ENCODE results near the gene RARS2. TPM values are rescaled to one million over a fixed set of nuclear protein-coding genes. Genes with fewer than 3 reads are reported as not detected.

The RARS2 gene
- total RNA-seq, 1 donor from 2014 or later, result 48.3 TPM

DNA sequence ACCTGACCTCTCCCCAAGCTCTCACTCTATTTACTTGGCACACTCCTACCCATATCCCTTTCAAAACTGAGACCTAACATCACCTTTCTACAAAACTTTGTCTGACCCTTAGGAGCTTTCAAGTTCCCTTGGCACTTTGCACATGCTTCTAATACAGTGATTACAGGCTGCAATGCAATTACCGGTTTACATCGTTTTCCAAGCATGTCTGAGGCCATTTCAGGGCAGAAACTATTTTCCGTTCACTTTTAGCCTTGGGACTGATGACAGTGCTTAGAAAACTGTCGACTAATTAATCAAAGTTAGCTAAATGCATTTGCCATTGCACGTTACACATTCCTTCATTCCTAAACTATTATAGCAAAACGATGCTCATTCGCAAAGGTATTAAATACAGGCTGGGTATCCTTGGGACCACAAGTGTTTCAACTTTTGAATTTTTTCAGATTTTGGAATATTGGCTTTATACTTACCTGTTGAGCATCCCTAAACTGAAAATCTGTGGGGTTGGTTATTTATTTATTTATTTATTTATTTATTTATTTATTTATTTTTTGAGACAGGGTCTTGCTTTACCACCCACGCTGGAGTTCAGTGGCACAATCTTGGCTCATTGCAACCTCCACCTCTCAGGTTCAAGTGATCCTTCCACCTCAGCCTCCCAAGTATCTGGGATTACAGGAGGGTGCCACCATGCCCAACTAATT is 3.3 kb downstream of the RARS2 start:
- peaks cover 13% of the 10 kb centered on the region for H3K36me3 ChIP-seq (ENCODE audit: insufficient read depth, low read length)
- Mint-ChIP-seq H3K27ac (ENCODE audit: unreplicated experiment) (no peak overlapping the region), H3K4me1 (ENCODE audit: low read depth, unreplicated experiment) (peaks cover 17% of the 10 kb centered on the region), H3K27me3 (ENCODE audit: low read depth, unreplicated experiment) (no peaks in the 10 kb centered on the region), H3K36me3 (ENCODE audit: low read depth, unreplicated experiment) (peaks cover 13% of the 10 kb centered on the region), H3K9me3 (ENCODE audit: unreplicated experiment) (no peaks in the 10 kb centered on the region), H3K4me3 (ENCODE audit: unreplicated experiment) (no peak overlapping the region)
- H3K79me2 ChIP-seq (ENCODE audit: insufficient read depth, low read length), result peaks cover 98% of the 10 kb centered on the region
- TF ChIP-seq, protein P1, sequence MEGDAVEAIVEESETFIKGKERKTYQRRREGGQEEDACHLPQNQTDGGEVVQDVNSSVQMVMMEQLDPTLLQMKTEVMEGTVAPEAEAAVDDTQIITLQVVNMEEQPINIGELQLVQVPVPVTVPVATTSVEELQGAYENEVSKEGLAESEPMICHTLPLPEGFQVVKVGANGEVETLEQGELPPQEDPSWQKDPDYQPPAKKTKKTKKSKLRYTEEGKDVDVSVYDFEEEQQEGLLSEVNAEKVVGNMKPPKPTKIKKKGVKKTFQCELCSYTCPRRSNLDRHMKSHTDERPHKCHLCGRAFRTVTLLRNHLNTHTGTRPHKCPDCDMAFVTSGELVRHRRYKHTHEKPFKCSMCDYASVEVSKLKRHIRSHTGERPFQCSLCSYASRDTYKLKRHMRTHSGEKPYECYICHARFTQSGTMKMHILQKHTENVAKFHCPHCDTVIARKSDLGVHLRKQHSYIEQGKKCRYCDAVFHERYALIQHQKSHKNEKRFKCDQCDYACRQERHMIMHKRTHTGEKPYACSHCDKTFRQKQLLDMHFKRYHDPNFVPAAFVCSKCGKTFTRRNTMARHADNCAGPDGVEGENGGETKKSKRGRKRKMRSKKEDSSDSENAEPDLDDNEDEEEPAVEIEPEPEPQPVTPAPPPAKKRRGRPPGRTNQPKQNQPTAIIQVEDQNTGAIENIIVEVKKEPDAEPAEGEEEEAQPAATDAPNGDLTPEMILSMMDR (IDR thresholded peaks at IDR 0.05; ENCODE audit: insufficient read depth, low read depth, low read length), result no peak
- TF ChIP-seq EZH2 (IDR thresholded peaks at IDR 0.05; ENCODE audit: insufficient read depth, low read length), result no peak
- no peak overlapping the region for H3K27ac ChIP-seq (ENCODE audit: low read depth, low read length)
- no peaks in the 10 kb centered on the region for H3K9me3 ChIP-seq (ENCODE audit: insufficient read depth, low read depth, low read length)
- DNase-seq (ENCODE audit: low read depth) (peak; percentile 23), FAIRE-seq (no peak)
- peaks cover 63% of the 10 kb centered on the region for H4K20me1 ChIP-seq (ENCODE audit: insufficient read depth, low read length)
- H3K4me3 ChIP-seq (ENCODE audit: insufficient read depth, low read depth, low read length), result no peak overlapping the region
- no peak overlapping the region for H3K9ac ChIP-seq (ENCODE audit: low read length)
- peak overlapping the region; percentile 10 for H3K4me2 ChIP-seq (ENCODE audit: low read length)
- no peaks in the 10 kb centered on the region for H3K27me3 ChIP-seq (ENCODE audit: insufficient read depth, low read length)
- H2AFZ ChIP-seq (ENCODE audit: low read depth, low read length), result no peak overlapping the region
- H3K4me1 ChIP-seq (ENCODE audit: insufficient read depth, low read length), result peaks cover 7% of the 10 kb centered on the region

DNA sequence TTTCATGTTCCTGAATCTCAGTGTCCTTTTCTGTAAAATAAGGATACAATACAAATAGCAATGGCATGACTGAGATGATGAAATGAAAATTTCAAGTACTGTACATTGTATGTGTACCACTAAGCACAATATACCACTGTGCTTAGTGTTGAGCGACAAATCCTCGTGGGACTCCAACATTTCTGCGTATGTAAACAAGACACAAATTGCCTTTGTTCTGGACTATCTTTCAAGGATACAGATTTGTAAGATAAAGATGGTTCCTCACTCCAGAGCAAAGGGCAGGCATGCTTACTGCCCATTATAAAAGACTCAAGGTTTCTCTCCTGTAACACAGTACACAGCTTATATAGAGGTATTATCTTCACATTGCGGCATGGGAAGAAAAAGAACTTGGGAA is 6.0 kb downstream of the RARS2 start:
- Mint-ChIP-seq H3K27me3 (ENCODE audit: low read depth, unreplicated experiment) (no peaks in the 10 kb centered on the region), H3K36me3 (ENCODE audit: low read depth, unreplicated experiment) (peaks cover 16% of the 10 kb centered on the region), H3K4me1 (ENCODE audit: low read depth, unreplicated experiment) (peaks cover 14% of the 10 kb centered on the region), H3K4me3 (ENCODE audit: unreplicated experiment) (no peak overlapping the region), H3K27ac (ENCODE audit: unreplicated experiment) (no peak overlapping the region), H3K9me3 (ENCODE audit: unreplicated experiment) (no peaks in the 10 kb centered on the region)
- no peak for DNase-seq (ENCODE audit: low read depth)
- Histone ChIP-seq H4K20me1 (ENCODE audit: insufficient read depth, low read length) (peaks cover 85% of the 10 kb centered on the region), H3K79me2 (ENCODE audit: insufficient read depth, low read length) (peaks cover 86% of the 10 kb centered on the region), H3K4me2 (ENCODE audit: low read length) (no peak overlapping the region), H3K9me3 (ENCODE audit: insufficient read depth, low read depth, low read length) (no peaks in the 10 kb centered on the region), H3K9ac (ENCODE audit: low read length) (no peak overlapping the region), H3K27me3 (ENCODE audit: insufficient read depth, low read length) (no peaks in the 10 kb centered on the region), H3K36me3 (ENCODE audit: insufficient read depth, low read length) (peaks cover 26% of the 10 kb centered on the region), H3K4me3 (ENCODE audit: insufficient read depth, low read depth, low read length) (no peak overlapping the region), H3K4me1 (ENCODE audit: insufficient read depth, low read length) (peaks cover 10% of the 10 kb centered on the region), H2AFZ (ENCODE audit: low read depth, low read length) (no peak overlapping the region), H3K27ac (ENCODE audit: low read depth, low read length) (no peak overlapping the region)
- no peak for FAIRE-seq
- no peak for TF ChIP-seq EZH2 (IDR thresholded peaks at IDR 0.05; ENCODE audit: insufficient read depth, low read length)
- TF ChIP-seq, protein P1 (IDR thresholded peaks at IDR 0.05; ENCODE audit: insufficient read depth, low read depth, low read length), result no peak

DNA sequence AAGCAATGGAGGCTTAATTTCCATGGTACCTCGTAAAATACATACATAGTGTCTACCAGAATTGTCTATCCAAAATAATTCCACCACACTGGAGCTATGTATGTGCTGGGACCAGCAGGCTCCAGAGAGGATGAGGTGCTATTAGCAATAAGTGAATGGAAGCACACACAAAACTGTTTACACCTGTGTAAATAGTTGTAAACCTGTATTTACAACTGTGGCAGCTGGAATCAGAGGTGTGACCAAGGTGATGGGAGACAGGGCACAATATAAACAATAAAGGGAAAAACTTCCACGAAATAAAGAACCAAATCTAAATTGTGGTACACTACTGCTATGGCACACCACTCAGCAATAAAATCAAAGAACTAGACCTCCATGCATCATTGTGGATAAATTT is 14.4 kb downstream of the RARS2 start:
- Mint-ChIP-seq H3K27ac (ENCODE audit: unreplicated experiment) (no peak overlapping the region), H3K4me1 (ENCODE audit: low read depth, unreplicated experiment) (peaks cover 17% of the 10 kb centered on the region)

More for the DNA sequence above, 14.4 kb downstream of the RARS2 start:
- no peak for FAIRE-seq
- Histone ChIP-seq H3K79me2 (ENCODE audit: insufficient read depth, low read length) (peaks cover 77% of the 10 kb centered on the region), H3K9ac (ENCODE audit: low read length) (no peak overlapping the region), H3K27ac (ENCODE audit: low read depth, low read length) (no peak overlapping the region), H3K9me3 (ENCODE audit: insufficient read depth, low read depth, low read length) (no peaks in the 10 kb centered on the region), H3K4me1 (ENCODE audit: insufficient read depth, low read length) (peaks cover 9% of the 10 kb centered on the region), H3K4me2 (ENCODE audit: low read length) (no peak overlapping the region), H3K27me3 (ENCODE audit: insufficient read depth, low read length) (no peaks in the 10 kb centered on the region), H2AFZ (ENCODE audit: low read depth, low read length) (no peak overlapping the region), H3K36me3 (ENCODE audit: insufficient read depth, low read length) (peaks cover 5% of the 10 kb centered on the region), H3K4me3 (ENCODE audit: insufficient read depth, low read depth, low read length) (no peak overlapping the region), H4K20me1 (ENCODE audit: insufficient read depth, low read length) (peaks cover 73% of the 10 kb centered on the region)
- no peak overlapping the region for H3K4me3 Mint-ChIP-seq (ENCODE audit: unreplicated experiment)
- no peaks in the 10 kb centered on the region for H3K9me3 Mint-ChIP-seq (ENCODE audit: unreplicated experiment)
- DNase-seq (ENCODE audit: low read depth), result no peak
- TF ChIP-seq, protein P1 (IDR thresholded peaks at IDR 0.05; ENCODE audit: insufficient read depth, low read depth, low read length), result no peak
- TF ChIP-seq EZH2 (IDR thresholded peaks at IDR 0.05; ENCODE audit: insufficient read depth, low read length), result no peak
- H3K27me3 Mint-ChIP-seq (ENCODE audit: low read depth, unreplicated experiment), result no peaks in the 10 kb centered on the region
- peaks cover 3% of the 10 kb centered on the region for H3K36me3 Mint-ChIP-seq (ENCODE audit: low read depth, unreplicated experiment)
